Measurements from ENCODE around the gene UCK1.

GRCh38 chr9:131484051-131484445 is 47.0 kb downstream of the UCK1 start:
- no peak for TF ChIP-seq EZH2 (IDR thresholded peaks at IDR 0.05; ENCODE audit: low read length)
- TF ChIP-seq CTCF (optimal IDR thresholded peaks at IDR 0.05 in 1 of 3, IDR thresholded peaks at IDR 0.05 in 1 of 3, conservative IDR thresholded peaks at IDR 0.05 in 1 of 3; ENCODE audit: extremely low read depth in 1 of 3, insufficient read depth in 2 of 3, low read length in 3 of 3) = no peak

Measured in keratinocyte (primary cell).